AG20443 (cell line): ENCODE data around the gene GTPBP4.
"Not testable (repeated sequence)": the region's sequence is repeated elsewhere in the genome, so short reads cannot be mapped to it uniquely, and the experiment has no call there.

Experiments used
- DNase-seq: peaks from one replicate; pipeline ENCODE4 v3.0.0; 2012; ENCODE audit warnings: low spot score, mixed read lengths

GTPBP4 gene

DNA sequence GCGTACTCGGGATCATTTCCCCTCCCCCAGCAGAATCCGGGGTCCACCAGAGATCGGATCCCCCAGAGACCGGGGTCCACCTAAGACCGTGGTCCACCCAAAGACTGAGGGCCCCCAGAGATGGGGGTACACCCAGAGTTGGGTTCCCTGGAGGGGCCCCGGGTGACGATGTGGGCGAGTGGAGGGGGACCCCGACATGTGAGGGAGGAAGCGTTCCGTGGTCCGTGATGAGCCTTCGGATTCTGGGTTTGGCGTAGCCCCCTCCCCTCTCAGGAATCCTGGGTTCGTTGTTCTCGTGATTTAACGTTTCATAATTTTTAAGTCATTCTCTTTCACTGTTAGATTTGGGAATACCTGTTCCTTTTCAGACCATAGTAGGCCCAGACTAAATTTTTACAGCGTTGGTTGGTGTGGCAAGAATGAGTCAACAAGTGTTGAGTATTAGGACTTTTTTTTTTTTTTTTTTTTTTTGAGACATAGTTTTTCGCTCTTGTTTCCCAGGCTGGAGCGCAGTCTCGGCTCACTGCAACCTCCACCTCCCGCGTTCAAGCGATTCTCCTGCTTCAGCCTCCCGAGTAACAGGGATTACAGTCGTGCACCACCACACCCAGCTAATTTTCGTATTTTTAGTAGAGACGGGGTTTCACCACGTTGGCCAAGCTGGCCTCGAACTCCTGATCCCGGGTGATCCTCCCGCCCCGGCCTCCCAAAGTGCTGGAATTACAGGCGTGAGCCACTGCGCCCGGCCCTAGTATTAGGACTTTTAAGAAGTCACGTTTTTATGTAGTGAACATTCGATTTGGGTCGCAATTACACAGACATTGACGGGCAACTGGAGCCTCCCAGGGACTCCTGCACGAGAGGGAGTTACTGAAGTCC, 672 bp downstream of the GTPBP4 start:
- DNase-seq, result no peak

- no peak for DNase-seq
Observed at GRCh38 chr10:990808-991207, 2.6 kb downstream of the GTPBP4 start.

DNA sequence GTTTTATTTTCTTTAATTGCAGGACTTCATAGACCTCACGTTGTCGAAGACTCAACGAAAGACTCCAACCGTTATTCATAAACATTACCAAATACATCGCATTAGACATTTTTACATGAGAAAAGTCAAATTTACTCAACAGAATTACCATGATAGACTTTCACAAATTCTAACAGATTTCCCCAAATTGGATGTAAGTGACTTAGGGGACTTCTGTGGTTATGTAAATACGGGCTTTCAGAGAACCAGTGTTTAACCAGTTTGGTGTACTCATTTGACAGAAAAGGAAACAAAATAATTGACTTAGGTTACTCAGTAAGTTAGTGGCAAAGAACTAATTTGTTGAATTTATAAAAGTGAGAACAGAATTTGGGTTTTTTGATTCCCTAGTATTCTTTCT, 4.2 kb downstream of the GTPBP4 start:
- DNase-seq, result no peak

DNA sequence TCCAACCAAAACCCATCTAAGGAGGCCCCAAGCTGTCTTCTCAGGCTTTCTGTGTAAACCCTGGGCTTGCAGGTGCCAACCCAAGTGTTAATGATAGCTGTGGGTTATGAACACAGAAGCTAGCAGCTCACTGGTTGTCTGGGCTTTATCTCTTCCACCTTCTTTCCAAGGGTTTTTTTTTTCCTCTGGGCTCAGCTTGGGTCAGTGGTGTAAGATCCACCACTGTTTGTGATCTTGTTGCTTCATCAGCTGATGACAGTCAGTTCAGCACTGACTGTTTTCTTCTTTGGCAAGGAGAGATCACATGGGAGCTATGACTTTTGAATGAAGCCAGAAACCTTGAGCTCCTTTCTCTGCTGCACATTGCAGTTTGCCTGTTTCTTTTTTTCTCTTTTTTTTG, 4.6 kb downstream of the GTPBP4 start:
- no peak for DNase-seq

DNA sequence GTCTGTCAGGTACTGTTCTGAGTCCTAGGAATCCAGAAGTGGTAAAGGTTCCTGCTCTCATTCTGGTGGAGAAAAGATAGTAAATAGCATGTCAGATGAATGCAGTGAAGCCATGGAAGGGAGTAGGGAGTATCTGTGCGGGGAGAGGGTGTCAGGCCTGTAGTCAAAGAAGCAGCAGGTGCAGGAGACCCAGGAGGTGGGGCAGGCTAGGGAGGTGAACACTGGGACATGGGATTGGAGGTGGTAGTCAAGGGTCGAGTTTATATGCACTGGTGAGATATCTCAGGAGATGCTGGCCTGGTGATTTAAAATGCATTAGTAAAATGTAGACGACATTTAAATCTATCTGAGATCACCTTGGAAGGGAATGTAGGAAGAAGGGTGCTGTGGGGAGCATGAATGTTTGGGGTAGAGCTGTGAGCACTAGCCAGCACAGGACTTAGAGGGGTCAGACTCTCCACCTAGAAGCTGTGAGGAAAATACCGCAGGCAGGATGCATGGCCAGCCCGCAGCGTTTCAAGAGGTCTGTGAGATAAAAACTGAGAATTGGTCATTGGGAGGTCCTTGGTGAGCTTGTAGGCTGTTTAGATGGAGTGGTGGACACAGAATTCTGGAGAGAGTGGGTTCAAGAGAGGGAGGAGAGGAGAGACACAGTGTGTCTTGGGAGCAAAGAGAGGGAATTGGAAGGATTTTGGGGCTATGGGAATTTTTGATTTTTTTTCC, 6.8 kb downstream of the GTPBP4 start:
- no peak for DNase-seq

DNA sequence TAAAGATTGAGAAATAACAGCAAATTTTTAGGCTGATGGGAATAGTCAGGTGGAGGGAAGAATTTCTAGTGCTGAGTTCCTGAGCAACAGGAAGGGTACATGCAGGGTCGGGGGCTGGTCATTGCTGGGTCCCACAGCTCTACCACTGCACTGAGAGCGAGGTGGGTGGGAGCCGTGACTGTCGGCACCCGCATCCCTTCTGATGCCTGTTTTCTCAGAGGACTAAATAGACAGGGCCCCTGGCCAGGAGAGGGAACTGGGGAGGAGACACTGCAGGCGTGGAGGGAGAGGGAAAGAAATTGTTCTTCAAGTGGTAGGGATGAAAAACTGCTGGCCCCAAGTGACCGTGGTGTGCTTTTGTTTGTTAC, 7.3 kb downstream of the GTPBP4 start:
- no peak for DNase-seq

- DNase-seq, result no peak
Observed at GRCh38 chr10:996031-996430, 7.8 kb downstream of the GTPBP4 start.

DNA sequence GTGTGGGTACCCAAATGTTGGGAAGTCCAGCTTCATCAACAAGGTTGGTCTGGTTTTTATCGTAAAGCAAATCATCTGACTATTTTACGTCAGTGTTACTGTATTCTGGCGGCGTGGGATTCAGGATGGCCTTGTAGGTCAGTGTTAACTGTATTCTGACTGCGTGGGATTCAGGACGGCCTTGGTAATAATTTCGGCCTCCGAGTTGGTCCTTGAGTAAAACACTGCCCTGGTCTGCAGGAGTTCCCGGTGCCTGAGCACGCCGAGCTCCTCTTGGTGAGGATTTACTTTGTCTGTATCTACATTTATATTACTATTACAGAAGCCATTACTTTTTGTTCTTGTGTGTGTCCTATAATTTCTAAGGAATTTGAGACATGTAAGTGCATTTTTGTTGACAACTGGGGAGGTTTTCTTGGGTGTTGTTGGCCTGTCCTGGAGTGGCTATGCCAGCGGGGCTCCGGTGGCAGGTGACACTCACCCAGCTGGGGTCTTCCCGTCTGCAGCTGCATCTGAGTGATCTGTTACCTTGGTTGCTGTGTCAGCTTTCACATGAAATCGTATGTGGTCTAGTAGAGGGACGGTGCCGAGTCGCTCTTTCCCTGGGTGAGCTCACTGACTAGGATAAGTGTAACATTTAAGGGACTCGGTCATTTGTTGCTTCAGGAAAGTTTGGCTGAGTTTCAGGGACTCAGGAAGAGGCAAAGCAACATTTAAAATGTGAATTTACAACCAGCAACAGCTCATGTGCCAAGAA, 9.2 kb downstream of the GTPBP4 start:
- DNase-seq, result no peak

GRCh38 chr10:1002425-1003006, 14.3 kb downstream of the GTPBP4 start:
- DNase-seq, result no peak

- DNase-seq, result no peak
Observed at GRCh38 chr10:1003884-1004670, 15.8 kb downstream of the GTPBP4 start.

GRCh38 chr10:1006573-1006972, 18.3 kb downstream of the GTPBP4 start:
- no peak for DNase-seq

DNA sequence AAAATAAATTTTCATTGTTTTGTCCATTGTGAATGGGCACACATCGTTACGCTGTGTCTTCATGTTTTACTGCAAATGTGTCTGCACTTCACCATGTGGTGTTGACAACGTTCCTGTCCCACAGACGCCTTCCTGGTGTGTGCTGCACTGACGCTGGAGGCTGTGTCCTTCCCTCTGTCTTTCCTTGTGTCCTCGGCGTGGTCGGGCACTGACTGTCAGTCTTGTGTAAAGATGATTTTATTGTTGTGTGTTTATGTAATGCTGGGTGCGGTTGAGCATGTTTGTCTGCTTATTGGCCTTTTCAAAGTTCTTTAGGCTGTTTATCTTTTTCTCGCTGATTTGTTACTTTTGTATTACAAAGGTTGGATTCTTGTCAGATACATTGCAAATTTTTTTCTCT, 19.3 kb downstream of the GTPBP4 start:
- no peak for DNase-seq

DNA sequence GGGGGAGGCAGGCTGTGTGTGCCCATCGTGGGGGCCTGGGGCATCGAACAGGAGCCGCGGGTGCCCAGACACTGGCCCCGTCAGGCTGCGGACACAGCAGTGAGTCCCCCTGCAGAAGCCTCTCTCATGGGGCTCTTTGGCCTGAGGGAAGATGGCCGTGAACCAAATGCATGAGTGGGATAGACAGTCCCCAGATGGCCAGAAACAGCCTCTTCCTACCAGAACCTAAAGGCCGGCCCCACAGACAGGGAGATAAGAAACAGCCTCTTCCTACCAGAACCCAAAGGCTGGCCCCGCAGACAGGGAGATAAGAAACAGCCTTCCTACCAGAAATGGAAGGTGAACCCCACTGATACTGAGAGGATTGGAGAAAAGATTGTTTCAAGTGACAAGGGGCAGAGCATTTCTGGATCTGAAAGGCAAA, 20.8 kb downstream of the GTPBP4 start:
- DNase-seq, result no peak

DNA sequence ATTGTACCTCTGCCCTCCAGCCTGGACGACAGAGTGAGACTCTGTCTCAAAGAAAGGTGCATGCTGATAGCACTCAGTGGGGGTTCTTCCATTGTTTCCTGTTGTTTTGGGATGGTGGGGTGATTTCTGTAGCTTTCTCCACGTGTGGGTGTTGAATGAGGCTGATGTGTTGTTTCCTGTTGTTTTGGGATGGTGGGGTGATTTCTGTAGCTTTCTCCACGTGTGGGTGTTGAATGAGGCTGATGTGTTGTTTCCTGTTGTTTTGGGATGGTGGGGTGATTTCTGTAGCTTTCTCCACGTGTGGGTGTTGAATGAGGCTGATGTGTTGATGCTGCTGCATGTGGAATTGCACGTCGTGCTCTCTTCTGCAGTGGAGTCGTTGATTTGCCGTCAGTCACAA, 21.7 kb downstream of the GTPBP4 start:
- DNase-seq, result not testable (repeated sequence)

DNA sequence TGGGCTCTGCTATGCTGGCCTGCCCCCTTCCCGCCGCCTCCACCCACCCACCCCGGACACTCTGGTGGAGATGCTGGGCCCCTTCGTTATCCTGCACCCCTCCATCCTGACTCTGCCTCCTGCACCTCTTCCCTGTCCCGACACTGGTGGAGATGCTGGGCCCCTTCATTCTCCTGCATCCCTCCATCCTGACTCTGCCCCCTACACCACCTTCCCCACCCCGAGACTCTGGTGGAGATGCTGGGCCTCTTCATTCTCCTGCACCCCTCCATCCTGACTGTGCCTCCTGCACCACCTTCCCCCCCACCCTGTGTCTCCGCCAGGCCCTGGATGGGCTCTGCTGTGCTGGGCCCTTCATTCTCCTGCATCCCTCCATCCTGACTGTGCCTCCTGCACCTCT, 22.5 kb downstream of the GTPBP4 start:
- DNase-seq, result no peak

GRCh38 chr10:1011696-1012095, 23.5 kb downstream of the GTPBP4 start:
- no peak for DNase-seq

GRCh38 chr10:1015688-1016087, 27.5 kb downstream of the GTPBP4 start:
- DNase-seq, result no peak

DNA sequence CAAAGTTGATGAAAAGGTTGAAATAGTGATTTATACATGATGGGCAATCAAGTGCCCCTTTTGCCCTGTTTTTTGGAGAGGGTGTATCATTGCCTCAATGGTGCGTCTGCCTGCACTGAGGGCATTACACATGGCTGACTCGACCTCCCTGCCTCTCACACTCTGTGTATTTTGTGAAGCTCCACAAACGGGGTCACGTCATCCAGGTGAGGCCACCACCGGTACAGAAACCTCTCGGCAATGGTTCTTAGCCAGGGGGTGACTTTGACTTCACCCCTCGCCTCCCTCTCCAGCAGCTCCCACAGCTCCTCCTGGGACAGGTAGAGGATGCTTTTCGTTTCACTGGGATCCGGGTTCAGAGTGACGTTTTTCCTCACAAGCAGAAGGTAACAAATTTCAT, 31.1 kb downstream of the GTPBP4 start:
- no peak for DNase-seq

DNA sequence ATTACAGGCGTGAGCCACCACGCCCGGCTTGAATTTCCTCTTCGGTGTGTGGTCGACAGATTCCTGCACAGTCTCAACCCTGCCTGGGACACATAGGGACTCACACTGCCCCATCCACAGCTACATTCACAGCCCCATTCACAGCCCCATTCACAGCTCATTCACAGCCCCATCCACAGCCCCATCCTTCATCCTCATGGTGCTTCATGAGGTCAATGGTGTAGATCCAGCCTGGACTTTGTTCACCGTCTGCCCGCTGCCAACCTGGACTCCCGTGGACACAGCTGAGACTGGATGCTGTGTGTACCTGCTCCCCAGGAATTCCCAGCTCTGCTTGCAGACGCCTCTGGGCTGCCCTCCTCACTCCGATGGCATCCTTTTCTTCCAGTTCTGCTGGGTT, 32.2 kb downstream of the GTPBP4 start:
- DNase-seq, result no peak

DNA sequence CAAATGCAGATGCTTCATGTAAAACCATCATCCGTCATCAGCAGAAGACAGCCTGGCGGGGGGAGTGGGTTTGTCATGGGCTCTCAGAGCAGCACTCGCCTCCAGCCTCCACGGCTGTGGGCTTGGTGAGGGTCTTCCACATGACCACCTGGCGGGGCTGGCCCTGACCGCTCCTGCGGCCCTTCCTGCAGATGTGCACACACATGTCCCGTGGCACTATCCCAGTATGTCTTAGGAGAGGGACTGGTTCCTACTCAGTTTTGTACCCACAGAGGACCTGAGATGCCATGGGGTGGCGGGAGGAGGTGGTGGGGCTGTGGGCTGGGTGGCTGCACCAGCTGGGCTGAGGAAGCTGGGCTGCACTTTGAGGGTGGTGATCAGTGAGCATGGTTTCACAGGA, 32.7 kb downstream of the GTPBP4 start:
- no peak for DNase-seq

DNA sequence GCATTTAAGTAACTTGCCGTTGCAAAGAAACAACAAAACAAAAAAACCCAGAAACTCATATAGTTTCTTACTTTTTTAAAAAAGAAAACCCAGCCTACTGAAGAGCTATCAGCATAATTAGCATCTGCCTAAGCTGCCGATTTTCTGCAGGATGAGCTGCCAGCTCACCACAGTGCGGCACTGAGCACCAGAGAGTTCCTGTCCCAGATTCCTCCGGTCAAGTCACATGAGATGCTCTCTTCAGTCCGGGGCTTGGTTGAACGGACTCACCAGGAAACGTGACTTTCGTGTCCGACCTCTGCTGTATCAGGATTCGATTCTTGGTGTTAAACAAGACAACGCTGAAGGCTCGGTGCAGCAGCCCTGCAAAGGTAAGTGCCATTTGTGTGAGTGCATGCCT, 34.2 kb downstream of the GTPBP4 start:
- DNase-seq, result no peak

DNA sequence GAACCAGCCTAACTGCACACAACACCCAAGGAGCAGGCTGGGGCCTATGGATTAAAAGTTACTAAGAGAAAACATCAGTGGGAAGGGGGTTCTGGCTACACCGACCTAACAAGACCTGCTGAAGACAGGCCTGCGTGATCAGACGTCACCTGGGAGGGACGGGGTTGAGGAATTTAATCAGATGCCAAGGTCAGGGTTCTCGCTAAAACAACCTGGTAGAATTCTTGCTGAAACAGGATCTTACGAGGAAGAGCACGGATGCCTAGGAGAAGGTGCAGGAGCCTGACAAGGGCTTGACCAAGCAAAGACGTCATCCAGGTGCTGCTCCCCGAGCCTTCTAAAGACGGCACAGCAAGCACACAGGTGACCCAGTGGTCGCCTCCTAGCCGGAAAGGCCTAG, 35.9 kb downstream of the GTPBP4 start:
- no peak for DNase-seq
